K562 (cell line): Measurements from ENCODE around the gene PIM3. TPM values are rescaled to one million over a fixed set of nuclear protein-coding genes. Genes with fewer than 3 reads are reported as not detected.

Source experiments
- ATAC-seq: fragments of 200-7000 bp; cut with Tn5 transposase; 3 replicates; pipeline ENCODE4 v1.9.1; 2020; ENCODE audit warnings: moderate library complexity
- BruUV-seq: library from RNA; stranded (reverse); fragments of 400-500 nt; replicated peaks from 2 replicates; lab custom pipeline; 2021; lab: Mats Ljungman, UMichigan
- CTCF ChIA-PET: fragments of 300-600 bp; formaldehyde crosslinking; extraction: SDS; loops from one replicate; lab custom pipeline; 2021; ENCODE audit warnings: low intra/inter-chr PET ratio; lab: Yijun Ruan, JAX
- POLR2A ChIA-PET: fragments of 300-600, 350-650 bp; sonication (Branson Sonifier 250); formaldehyde crosslinking; extraction: SDS; loops from one replicate; lab custom pipeline; 2021; ENCODE audit warnings: antibody characterized with exemption, inconsistent platforms; lab: Yijun Ruan, JAX
- DNase-seq, 4 experiments: peaks; one replicate each; pipeline versions ENCODE4 v3.0.0 to v3.0.0-alpha.2; 2011 to 2018; ENCODE audit warnings: low spot score in 3 of 4, mixed read lengths in 3 of 4; ENCODE audit errors: extremely low read depth in 1 of 4
- FAIRE-seq: peaks from 2 replicates; lab custom pipeline; 2011; peaks lifted over from hg19 to GRCh38; lab: Jason Lieb, UNC
- H2AFZ ChIP-seq: 2 replicates; pipeline ENCODE4 v1.6.0; 2011; ENCODE audit warnings: low read depth, low read length, control low read depth, inconsistent platforms
- H3K27ac ChIP-seq: fragments of 200-600 bp; 3 replicates; pipeline ENCODE4 v1.8.0; 2011; ENCODE audit warnings: low read depth, mild to moderate bottlenecking, control low read depth, inconsistent platforms, low read length, moderate library complexity, mixed read lengths; ENCODE audit errors: extremely low read depth
- H3K27me3 ChIP-seq, 2 experiments: fragments of 300-600 bp in 1 of 2; 2 replicates in 1 of 2; 3 replicates in 1 of 2; pipeline versions ENCODE4 v1.6.0 to v1.8.0; 2011; ENCODE audit warnings: inconsistent platforms in 2 of 2, low read length in 2 of 2, mild to moderate bottlenecking in 1 of 2, mixed read lengths in 1 of 2, moderate library complexity in 1 of 2; ENCODE audit not compliant: control insufficient read depth in 2 of 2, insufficient read depth in 2 of 2
- H3K36me3 ChIP-seq: fragments of 300-600 bp; 3 replicates; pipeline ENCODE4 v1.8.0; 2011; ENCODE audit warnings: mild to moderate bottlenecking, low read length, inconsistent platforms; ENCODE audit not compliant: control insufficient read depth, insufficient read depth
- H3K4me1 ChIP-seq, 2 experiments: fragments of 200-600 bp in 1 of 2; replicated peaks in 1 of 2; 2 replicates in 1 of 2; 3 replicates in 1 of 2; pipeline versions ENCODE4 v1.5.1 to v1.8.0; 2011; ENCODE audit warnings: inconsistent platforms in 2 of 2, low read length in 2 of 2, mild to moderate bottlenecking in 1 of 2, mixed read lengths in 1 of 2, moderate library complexity in 1 of 2; ENCODE audit not compliant: control insufficient read depth in 2 of 2, insufficient read depth in 2 of 2
- H3K4me2 ChIP-seq: 2 replicates; pipeline ENCODE4 v1.6.1; 2011; ENCODE audit warnings: low read length, control low read depth, inconsistent platforms, mixed read lengths; ENCODE audit not compliant: insufficient read depth
- H3K4me3 ChIP-seq: fragments of 200-600 bp; sonication (generic), shearing (Covaris generic); 2 replicates; pipeline ENCODE4 v1.5.1; 2016; ENCODE audit warnings: control low read depth, inconsistent platforms
- H3K79me2 ChIP-seq: fragments of 200-600 bp; 3 replicates; pipeline ENCODE4 v1.8.0; 2011; ENCODE audit warnings: low read length, inconsistent platforms; ENCODE audit not compliant: control insufficient read depth, insufficient read depth
- H3K9ac ChIP-seq, 2 experiments: 2 replicates each; pipeline versions ENCODE4 v1.6.0 to v1.6.1; 2011; ENCODE audit warnings: low read depth in 2 of 2, low read length in 2 of 2, control low read depth in 1 of 2, inconsistent platforms in 1 of 2, mild to moderate bottlenecking in 1 of 2, mixed read lengths in 1 of 2; ENCODE audit not compliant: insufficient read depth in 1 of 2
- H3K9me1 ChIP-seq: one replicate; pipeline ENCODE4 v1.6.0; 2011; ENCODE audit warnings: inconsistent platforms, mild to moderate bottlenecking, low read length, moderate library complexity; ENCODE audit not compliant: control insufficient read depth, insufficient read depth
- H3K9me3 ChIP-seq: replicated peaks from 2 replicates; pipeline ENCODE4 v1.5.1; 2011; ENCODE audit warnings: low read depth, low read length, inconsistent platforms; ENCODE audit not compliant: control insufficient read depth, insufficient read depth
- H4K20me1 ChIP-seq: replicated peaks from 2 replicates; pipeline ENCODE4 v1.6.1; 2011; ENCODE audit warnings: low read length, inconsistent platforms, mixed read lengths; ENCODE audit not compliant: control insufficient read depth, insufficient read depth
- CBFB ChIP-seq: sonication (generic); formaldehyde crosslinking; IDR thresholded peaks from 2 replicates; pipeline ENCODE4 v1.4.0; 2020; ENCODE audit warnings: mild to moderate bottlenecking, missing genetic modification reagents
- CREM ChIP-seq: IDR thresholded peaks from 2 replicates; pipeline ENCODE4 v1.6.1; 2014; ENCODE audit warnings: antibody characterized with exemption, low read depth
- NBN ChIP-seq: fragments of 450-650 bp; IDR thresholded peaks from 2 replicates; pipeline ENCODE4 v1.6.1; 2016; ENCODE audit warnings: low read depth, mild to moderate bottlenecking
- NCOA1 ChIP-seq: fragments of 450-650 bp; IDR thresholded peaks from 2 replicates; pipeline ENCODE4 v1.6.1; 2016; ENCODE audit warnings: low read depth
- NFXL1 ChIP-seq: fragments of 450-650 bp; formaldehyde crosslinking; IDR thresholded peaks from 2 replicates; pipeline ENCODE4 v1.4.0; 2021; ENCODE audit warnings: mild to moderate bottlenecking
- NUFIP1 ChIP-seq: fragments of 450-650 bp; IDR thresholded peaks from 2 replicates; pipeline ENCODE4 v1.6.1; 2018; ENCODE audit not compliant: partially characterized antibody
- POLR2AphosphoS5 ChIP-seq: IDR thresholded peaks from 2 replicates; pipeline ENCODE4 v1.6.1; 2011; ENCODE audit warnings: mild to moderate bottlenecking, low read depth, low read length, moderate library complexity; ENCODE audit not compliant: control insufficient read depth, insufficient read depth
- RBFOX2 ChIP-seq: fragments of 200-400 bp; formaldehyde crosslinking; IDR thresholded peaks from 2 replicates; pipeline ENCODE4 v1.6.1; 2017; ENCODE audit warnings: low read depth, mild to moderate bottlenecking, low read length, moderate library complexity
- SMARCB1 ChIP-seq: IDR thresholded peaks from 2 replicates; pipeline ENCODE4 v1.6.1; 2011; ENCODE audit warnings: improper control_type of control experiment, low read depth; ENCODE audit not compliant: insufficient read length
- TOE1 ChIP-seq, 2 experiments: fragments of 450-650 bp in 1 of 2; sonication (generic) in 1 of 2; formaldehyde crosslinking in 1 of 2; IDR thresholded peaks; 2 replicates each; pipeline versions ENCODE4 v1.7.1 to v1.8.0; 2016 to 2022; ENCODE audit warnings: borderline replicate concordance in 2 of 2, mild to moderate bottlenecking in 2 of 2, antibody characterized with exemption in 1 of 2, inconsistent platforms in 1 of 2, low read depth in 1 of 2, missing genetic modification reagents in 1 of 2, moderate library complexity in 1 of 2
- WHSC1 ChIP-seq: IDR thresholded peaks from one replicate; pipeline ENCODE4 v1.6.1; 2012; ENCODE audit warnings: low read length, control low read depth, inconsistent platforms
- ZFP36 ChIP-seq: fragments of 150-350 bp; IDR thresholded peaks from 2 replicates; pipeline ENCODE4 v1.6.1; 2018; ENCODE audit warnings: low read length, low read depth; ENCODE audit not compliant: partially characterized antibody
- ZNF134 ChIP-seq: fragments of 250-450 bp; sonication (Bioruptor Pico); conservative IDR thresholded peaks from 2 replicates; pipeline ENCODE4 v1.4.0; 2020
- ZNF165 ChIP-seq: fragments of 250-450 bp; sonication (Bioruptor Pico); IDR thresholded peaks from 2 replicates; pipeline ENCODE4 v1.4.0; 2020; ENCODE audit warnings: borderline replicate concordance
- ZNF3 ChIP-seq: fragments of 250-450 bp; sonication (Bioruptor Pico); IDR thresholded peaks from 2 replicates; pipeline ENCODE4 v1.5.0; 2021; ENCODE audit warnings: mild to moderate bottlenecking, moderate library complexity
- ZNF384 ChIP-seq: IDR thresholded peaks from 2 replicates; pipeline ENCODE4 v1.6.1; 2012; ENCODE audit warnings: low read depth, low read length, improper control_type of control experiment
- WGBS: fragments of 100-300 bp; shearing (Covaris generic); methylation state at CpG from one replicate; pipeline ENCODE4 v1.1.6; 2016; ENCODE audit warnings: low coverage, mixed read lengths; ENCODE audit not compliant: insufficient coverage; ENCODE audit errors: missing lambda C conversion rate; 5-methylcytosine and 5-hydroxymethylcytosine counted together
- in situ Hi-C: fragments of 300-500 bp; cut with MboI; formaldehyde crosslinking; loops from 4 replicates; pipeline ENCODE4 v1.15.0; 2018; ENCODE audit warnings: inconsistent platforms, mixed read lengths
- intact Hi-C: fragments of 100-400 bp; cut with micrococcal nuclease; formaldehyde crosslinking; loops from 2 replicates; pipeline ENCODE4 v1.14.2; 2022
- polyA plus RNA-seq, 8 experiments: library from polyadenylated mRNA; depleted of rRNA in 4 of 8; stranded (reverse) in 5 of 8; unstranded in 3 of 8; fragments of >200 nt; fragmentation: Nextera tagmentation in 2 of 8; fragmentation: Illumina TruSeq in 1 of 8; extraction: Ambion mirVana in 2 of 8; extraction: Trizol in 1 of 8; gene quantifications; 2 replicates each; pipeline versions ENCODE4 v1.2.1 to v1.2.3, GENCODE V29; 2011 to 2014; ENCODE audit warnings: inconsistent platforms in 1 of 8, missing spikeins in 1 of 8
- total RNA-seq, 7 experiments: library from RNA; depleted of rRNA in 6 of 7; stranded (reverse); fragments of >200 nt in 6 of 7; fragmentation: Illumina TruSeq in 2 of 7; extraction: Trizol in 2 of 7; gene quantifications; 2 replicates each; pipeline versions ENCODE4 v1.2.1 to v1.2.3, GENCODE V29; 2011 to 2021; ENCODE audit warnings: low replicate concordance in 1 of 7
- TF ChIP-seq, protein P1 (sequence below): sonication (generic); formaldehyde crosslinking; IDR thresholded peaks from 2 replicates; pipeline ENCODE4 v1.8.0; 2022; ENCODE audit warnings: missing genetic modification reagents, mild to moderate bottlenecking, borderline replicate concordance
- TF ChIP-seq, protein P2 (sequence below), 2 experiments: fragments of 450-650 bp; conservative IDR thresholded peaks; 2 replicates each; pipeline ENCODE4 v1.6.1; 2017; ENCODE audit warnings: mild to moderate bottlenecking in 2 of 2, moderate library complexity in 2 of 2

PIM3 gene
- total and polyA plus RNA-seq, 9 of the 15 experiments (the other 6 are each of a cell fraction or from before 2014, with no cell fraction given), result 0.24 to 40.5 (median 5.3) TPM

DNA sequence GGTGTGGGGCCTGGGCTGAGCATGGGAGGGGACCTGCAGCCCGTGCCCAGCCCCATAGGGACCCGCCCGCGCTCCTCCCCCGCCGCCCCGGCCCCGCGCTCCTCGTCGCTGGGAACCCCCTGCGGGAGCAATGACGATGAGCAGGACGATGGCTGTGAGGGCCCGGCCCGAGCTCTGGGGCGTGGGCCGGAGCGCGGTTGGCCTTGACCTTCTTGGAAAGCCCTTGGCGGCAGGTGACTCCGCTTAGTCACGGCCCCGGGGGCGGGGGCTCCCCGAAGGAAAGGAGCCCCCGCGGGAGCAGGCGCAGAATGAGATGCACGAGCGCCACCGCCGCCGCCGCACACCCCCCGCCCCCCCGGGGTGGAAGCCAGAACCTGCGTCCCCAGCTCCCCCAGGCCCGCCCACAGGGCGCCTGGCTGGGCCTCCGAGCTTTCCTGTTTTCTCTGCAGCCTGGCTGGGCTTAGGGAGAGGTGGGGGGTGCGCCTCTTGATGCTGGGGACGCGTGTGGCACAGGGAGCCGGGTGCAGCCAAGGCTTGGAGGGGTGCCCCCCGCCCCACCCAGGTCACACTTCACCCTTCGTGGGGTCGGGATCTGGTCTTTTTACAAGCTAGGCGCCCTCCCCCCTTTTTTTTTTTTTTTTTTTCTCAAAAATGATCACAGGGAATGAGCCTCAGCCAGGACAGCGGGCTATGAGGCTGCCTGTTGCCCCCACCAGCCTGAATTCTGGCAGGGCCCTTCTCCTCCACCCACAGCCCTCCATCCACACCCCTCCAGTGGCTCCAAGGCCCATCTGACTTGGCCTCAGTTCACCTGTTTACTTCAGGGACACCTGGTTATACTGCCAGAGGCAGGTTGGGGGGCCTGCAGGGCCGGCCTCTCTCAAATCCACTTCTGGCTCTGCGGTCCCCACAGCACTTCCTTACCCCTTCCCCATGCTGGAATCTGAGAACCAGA is 24.3 kb upstream of the PIM3 start:
- peak overlapping the region in 1 of 2 experiments; percentile 86; a peak in 1 of 4 replicates for H3K9ac ChIP-seq
- no peak for TF ChIP-seq NBN
- TF ChIP-seq NCOA1, result 0 out of 2 replicates have a peak, but pooled peaks have one; percentile 42
- TF ChIP-seq, protein P1, sequence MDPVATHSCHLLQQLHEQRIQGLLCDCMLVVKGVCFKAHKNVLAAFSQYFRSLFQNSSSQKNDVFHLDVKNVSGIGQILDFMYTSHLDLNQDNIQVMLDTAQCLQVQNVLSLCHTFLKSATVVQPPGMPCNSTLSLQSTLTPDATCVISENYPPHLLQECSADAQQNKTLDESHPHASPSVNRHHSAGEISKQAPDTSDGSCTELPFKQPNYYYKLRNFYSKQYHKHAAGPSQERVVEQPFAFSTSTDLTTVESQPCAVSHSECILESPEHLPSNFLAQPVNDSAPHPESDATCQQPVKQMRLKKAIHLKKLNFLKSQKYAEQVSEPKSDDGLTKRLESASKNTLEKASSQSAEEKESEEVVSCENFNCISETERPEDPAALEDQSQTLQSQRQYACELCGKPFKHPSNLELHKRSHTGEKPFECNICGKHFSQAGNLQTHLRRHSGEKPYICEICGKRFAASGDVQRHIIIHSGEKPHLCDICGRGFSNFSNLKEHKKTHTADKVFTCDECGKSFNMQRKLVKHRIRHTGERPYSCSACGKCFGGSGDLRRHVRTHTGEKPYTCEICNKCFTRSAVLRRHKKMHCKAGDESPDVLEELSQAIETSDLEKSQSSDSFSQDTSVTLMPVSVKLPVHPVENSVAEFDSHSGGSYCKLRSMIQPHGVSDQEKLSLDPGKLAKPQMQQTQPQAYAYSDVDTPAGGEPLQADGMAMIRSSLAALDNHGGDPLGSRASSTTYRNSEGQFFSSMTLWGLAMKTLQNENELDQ (CRISPR knock-in tag), result no peak
- no peak for TF ChIP-seq CBFB (CRISPR knock-in tag)
- TF ChIP-seq ZNF134, result no peak
- TF ChIP-seq ZNF165 (CRISPR knock-in tag), result no peak
- TF ChIP-seq ZNF384, result peak; percentile 52; the same call in 1 of the 2 replicates
- TF ChIP-seq SMARCB1, result no peak
- no peak for TF ChIP-seq NFXL1 (CRISPR knock-in tag)
- no peak for TF ChIP-seq ZFP36
- no peak for TF ChIP-seq NUFIP1
- no peak for TF ChIP-seq ZNF3
- TF ChIP-seq TOE1 (IDR thresholded peaks at IDR 0.05; ENCODE audit: borderline replicate concordance), result peak; percentile 67; the same call in 1 of the 2 replicates
- no peak for TF ChIP-seq TOE1 (CRISPR knock-in tag; IDR thresholded peaks at IDR 0.05; ENCODE audit: borderline replicate concordance, low read depth)
- TF ChIP-seq, protein P2, sequence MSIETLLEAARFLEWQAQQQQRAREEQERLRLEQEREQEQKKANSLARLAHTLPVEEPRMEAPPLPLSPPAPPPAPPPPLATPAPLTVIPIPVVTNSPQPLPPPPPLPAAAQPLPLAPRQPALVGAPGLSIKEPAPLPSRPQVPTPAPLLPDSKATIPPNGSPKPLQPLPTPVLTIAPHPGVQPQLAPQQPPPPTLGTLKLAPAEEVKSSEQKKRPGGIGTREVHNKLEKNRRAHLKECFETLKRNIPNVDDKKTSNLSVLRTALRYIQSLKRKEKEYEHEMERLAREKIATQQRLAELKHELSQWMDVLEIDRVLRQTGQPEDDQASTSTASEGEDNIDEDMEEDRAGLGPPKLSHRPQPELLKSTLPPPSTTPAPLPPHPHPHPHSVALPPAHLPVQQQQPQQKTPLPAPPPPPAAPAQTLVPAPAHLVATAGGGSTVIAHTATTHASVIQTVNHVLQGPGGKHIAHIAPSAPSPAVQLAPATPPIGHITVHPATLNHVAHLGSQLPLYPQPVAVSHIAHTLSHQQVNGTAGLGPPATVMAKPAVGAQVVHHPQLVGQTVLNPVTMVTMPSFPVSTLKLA (conservative IDR thresholded peaks at IDR 0.05), result peak; percentile 59 to 80; a peak in 3 of 4 replicates
- TF ChIP-seq RBFOX2, result peak; percentile 65
- no peak for TF ChIP-seq POLR2AphosphoS5
- TF ChIP-seq CREM, result peak; percentile 75; the same call in 1 of the 2 replicates
- no peak for TF ChIP-seq WHSC1

More for the DNA sequence above, 24.3 kb upstream of the PIM3 start:
- no peaks in the 10 kb centered on the region for H3K9me1 ChIP-seq
- intact Hi-C loops, result no loop called here
- 0 out of 2 replicates have a peak overlapping the region, but pooled peaks have one; percentile 51 for H2AFZ ChIP-seq
- H3K79me2 ChIP-seq, result no peaks in the 10 kb centered on the region
- H3K27me3 ChIP-seq, result no peaks in the 10 kb centered on the region
- ChIA-PET CTCF (no interaction called here), POLR2A (interaction anchor here (0.6 to 1.8 kb wide), 4 partner anchors 26 to 316 kb away, joined by 3 to 4 read pairs (median 3); no protein-coding TSS in a partner anchor)
- no TSS peak for BruUV-seq
- H3K9me3 ChIP-seq, result no peaks in the 10 kb centered on the region
- 46% methylated on average over 3 of the region's 52 CpGs for WGBS
- ATAC-seq (peak; percentile 92), FAIRE-seq (peak; percentile 81), DNase-seq (peak; percentile 79 to 95 (median 82))
- H3K36me3 ChIP-seq, result no peaks in the 10 kb centered on the region
- H3K4me1 ChIP-seq, result peaks cover 18 to 53% of the 10 kb centered on the region in 2 experiments
- peak overlapping the region; percentile 70; the same call in 2 of the 3 replicates for H3K27ac ChIP-seq
- no peaks in the 10 kb centered on the region for H4K20me1 ChIP-seq
- in situ Hi-C loops, result no loop called here
- no peak overlapping the region for H3K4me2 ChIP-seq
- no peak overlapping the region for H3K4me3 ChIP-seq
